Choroid plexus epithelial cell (primary cell): ENCODE results near the gene PNMA1.

Source experiments
- DNase-seq: peaks from one replicate; pipeline ENCODE4 v3.0.0-alpha.2; 2010; ENCODE audit warnings: low read depth
- H3K4me3 ChIP-seq: 2 replicates; pipeline ENCODE4 v1.5.1; 2011; ENCODE audit warnings: low read depth, mild to moderate bottlenecking, control low read depth, low read length, moderate library complexity
- CTCF ChIP-seq: conservative IDR thresholded peaks from 2 replicates; pipeline ENCODE4 v1.5.1; 2011; ENCODE audit warnings: low read depth, mild to moderate bottlenecking, control low read depth, inconsistent platforms, low read length, moderate library complexity

PNMA1 gene

GRCh38 chr14:73719791-73720190 lies 5.6 kb upstream of the PNMA1 start:
- no peak for DNase-seq
- no peak for TF ChIP-seq CTCF

GRCh38 chr14:73719361-73719760 lies 5.2 kb upstream of the PNMA1 start:
- DNase-seq: no peak
- no peak for TF ChIP-seq CTCF
- no peak overlapping the region for H3K4me3 ChIP-seq

More at GRCh38 chr14:73719791-73720190, 5.6 kb upstream of the PNMA1 start:
- no peak overlapping the region for H3K4me3 ChIP-seq

- TF ChIP-seq CTCF: no peak
- DNase-seq: no peak
- no peak overlapping the region for H3K4me3 ChIP-seq
Observed at GRCh38 chr14:73718418-73719251, 4.5 kb upstream of the PNMA1 start.

DNA sequence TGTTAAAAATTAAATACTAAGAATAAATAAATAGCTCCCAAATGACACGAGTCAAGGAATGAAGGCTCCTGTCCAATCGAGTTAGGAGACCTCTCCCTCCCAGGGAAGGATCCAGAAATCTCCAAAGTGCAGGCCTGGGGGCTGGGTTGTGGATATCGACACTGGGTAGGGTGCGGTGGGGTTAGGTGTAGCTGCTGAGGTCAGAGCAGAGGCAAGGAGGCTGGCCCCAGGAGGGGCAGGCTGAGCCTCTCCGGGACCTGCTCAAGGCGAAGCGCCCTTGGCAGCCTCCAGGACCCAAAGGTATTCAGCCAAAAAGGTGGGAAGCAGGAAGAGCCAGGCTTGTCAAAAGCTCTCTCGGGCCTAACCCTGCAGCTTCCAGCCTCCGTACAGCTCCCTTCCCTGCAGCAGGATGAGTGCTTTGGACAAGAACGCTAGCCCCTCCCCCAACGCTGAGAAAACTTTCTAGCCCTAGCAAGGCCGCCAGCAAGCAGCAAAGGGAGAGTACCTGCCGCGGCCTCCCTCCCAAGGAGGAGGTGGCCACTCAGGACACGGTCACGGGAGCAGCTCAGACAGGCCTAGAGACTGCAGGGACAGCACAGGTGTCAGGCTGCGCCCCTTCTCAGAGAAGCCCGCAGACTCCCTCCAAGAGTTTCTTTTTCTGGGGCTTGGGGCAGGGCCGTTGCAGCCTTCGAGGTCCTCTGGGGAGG lies 3.7 kb upstream of the PNMA1 start:
- TF ChIP-seq CTCF: no peak
- H3K4me3 ChIP-seq: no peak overlapping the region
- DNase-seq: peak; percentile 65

- peak; percentile 54 for DNase-seq
- no peak overlapping the region for H3K4me3 ChIP-seq
- TF ChIP-seq CTCF: no peak
Observed at GRCh38 chr14:73717266-73717665, 3.1 kb upstream of the PNMA1 start.

DNA sequence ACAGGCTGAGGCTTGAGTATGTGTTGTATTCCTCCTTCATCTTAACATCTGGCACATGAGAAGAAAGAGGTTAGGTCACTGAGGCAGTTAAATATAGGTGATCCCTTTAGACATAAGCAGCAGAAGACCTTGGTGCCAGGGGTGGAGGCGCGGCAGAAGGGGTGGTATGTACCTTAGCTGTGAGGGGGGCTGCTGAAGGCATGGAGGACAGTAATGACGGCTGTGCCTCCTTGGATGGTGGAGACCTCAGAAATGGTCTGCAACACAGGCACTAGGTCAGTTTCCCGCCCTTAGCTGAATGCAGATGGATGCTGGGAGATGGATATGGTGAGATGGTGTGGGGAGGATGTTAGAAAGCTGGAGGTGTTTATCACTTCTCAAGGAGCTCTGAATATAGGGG lies 1.5 kb upstream of the PNMA1 start:
- DNase-seq: no peak
- no peak overlapping the region for H3K4me3 ChIP-seq
- TF ChIP-seq CTCF: no peak
